ENCODE results near the gene ETNK1.

ETNK1 gene

GRCh38 chr12:22634883-22635282, 9.9 kb downstream of the ETNK1 start:
- DNase-seq (ENCODE audit: low spot score): no peak

DNA sequence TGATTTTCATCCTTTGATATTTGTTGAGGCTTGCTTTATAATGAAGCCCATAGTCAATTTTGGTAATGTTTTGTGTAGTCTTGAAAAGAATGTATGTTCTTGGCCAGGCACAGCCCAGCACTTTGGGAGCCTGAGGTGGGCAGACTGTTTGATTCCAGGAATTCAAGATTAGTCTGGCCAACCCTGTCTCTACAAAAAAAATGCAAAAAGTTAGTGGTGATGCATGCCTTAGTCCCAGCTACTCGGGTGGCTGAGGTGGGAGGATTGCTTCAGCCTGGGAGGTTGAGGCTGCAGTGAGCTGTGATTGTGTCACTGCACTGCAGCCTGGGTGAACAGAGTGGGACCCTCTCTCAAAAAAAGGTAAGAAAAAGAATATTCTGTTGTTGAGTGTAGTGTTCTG, 10.8 kb downstream of the ETNK1 start:
- DNase-seq (ENCODE audit: low spot score): no peak

DNA sequence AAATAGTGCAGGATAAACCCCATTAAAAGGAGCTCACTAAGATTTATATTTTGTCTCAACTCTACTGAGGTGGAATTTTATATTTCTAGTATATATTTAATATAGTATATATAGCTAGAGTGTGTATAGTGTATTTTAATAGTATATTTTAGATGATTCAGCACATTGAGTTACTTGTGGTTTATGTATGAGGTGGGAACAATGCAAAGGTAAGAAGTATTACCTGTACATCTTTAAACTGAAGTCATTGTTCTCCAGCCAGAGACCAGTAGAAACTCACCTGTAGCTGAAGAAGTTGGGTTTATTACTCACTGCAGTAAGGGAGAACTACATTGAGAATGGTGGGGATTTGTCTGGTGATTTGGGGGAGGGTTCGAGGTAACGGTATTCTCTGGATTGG, 15.9 kb downstream of the ETNK1 start:
- no peak for DNase-seq (ENCODE audit: low spot score)

DNA sequence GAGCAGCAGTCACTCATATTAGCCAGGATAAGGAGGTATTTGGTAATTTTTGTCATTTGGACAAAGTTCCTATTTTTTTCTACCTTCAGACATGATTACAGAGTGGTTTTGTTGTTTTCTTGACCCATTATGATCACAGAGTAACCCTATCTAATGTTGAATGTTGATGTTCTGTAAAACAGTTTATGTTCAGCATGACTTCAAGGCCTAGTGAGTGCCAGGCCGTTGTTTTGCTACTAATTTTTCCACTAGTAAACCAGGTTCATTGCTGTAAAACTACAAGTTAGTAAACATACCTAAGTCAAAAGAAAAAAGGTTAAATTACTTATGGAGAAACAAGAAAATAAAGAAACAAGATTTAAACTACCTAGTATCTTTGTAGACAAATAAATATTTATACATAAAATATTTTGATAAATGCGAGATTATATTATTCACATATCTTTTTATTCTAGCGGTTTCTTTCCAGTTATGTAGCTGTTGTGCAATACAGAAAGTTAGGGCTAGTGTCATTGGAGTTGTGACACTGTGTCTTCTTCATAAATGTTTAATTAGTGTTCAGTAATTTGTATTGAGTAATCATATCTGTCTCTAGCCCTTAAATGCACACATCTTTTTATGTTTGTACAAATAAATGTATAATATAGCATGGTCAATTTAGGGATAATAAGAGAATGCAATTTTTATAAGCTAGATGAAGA, 16.5 kb downstream of the ETNK1 start:
- no peak for DNase-seq (ENCODE audit: low spot score)

- DNase-seq (ENCODE audit: low spot score): no peak
Measured at GRCh38 chr12:22648668-22649067, 23.7 kb downstream of the ETNK1 start.

DNA sequence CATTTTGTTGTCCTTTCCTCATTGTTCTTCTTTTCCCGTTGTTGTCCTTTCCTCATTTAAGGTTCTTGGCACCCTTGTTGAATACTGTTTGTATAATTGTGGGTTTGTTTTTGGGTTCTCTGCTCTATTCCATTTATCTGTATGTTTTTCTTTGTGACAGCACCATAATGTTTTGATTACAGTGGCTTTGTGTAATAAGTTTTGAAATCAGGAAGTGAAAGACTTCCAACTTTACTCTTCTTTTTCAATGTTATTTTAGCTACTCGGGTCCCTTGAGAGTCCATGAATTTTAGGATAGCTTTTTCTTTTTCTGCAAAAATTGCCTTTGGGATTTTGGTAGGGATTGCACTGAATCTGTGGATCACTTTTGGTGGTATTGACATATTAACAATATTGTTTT, 28.1 kb downstream of the ETNK1 start:
- no peak for DNase-seq (ENCODE audit: low spot score)

- DNase-seq (ENCODE audit: low spot score): no peak
Measured at GRCh38 chr12:22653791-22654190, 28.8 kb downstream of the ETNK1 start.

GRCh38 chr12:22656376-22656775, 31.4 kb downstream of the ETNK1 start:
- no peak for DNase-seq (ENCODE audit: low spot score)

DNA sequence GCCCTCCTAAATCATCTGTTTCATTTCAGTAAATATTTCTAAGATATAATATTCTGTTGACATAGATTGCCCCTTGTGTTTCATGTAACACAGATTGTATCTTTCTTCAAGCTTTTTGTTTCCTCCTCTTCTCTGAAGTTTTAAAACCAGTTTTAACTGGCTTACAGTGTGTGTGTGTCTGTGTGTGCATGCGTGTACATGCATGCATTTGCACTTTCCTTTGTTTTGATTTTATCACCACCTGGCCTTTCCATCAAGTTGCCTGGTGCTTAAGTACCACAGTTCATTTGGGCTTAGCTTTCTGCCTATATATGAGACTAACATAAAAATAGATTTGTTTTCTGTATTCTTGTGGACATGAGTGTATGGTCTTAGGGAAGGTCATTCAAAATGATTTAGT, 31.9 kb downstream of the ETNK1 start:
- no peak for DNase-seq (ENCODE audit: low spot score)

- no peak for DNase-seq (ENCODE audit: low spot score)
Measured at GRCh38 chr12:22657538-22657937, 32.6 kb downstream of the ETNK1 start.

DNA sequence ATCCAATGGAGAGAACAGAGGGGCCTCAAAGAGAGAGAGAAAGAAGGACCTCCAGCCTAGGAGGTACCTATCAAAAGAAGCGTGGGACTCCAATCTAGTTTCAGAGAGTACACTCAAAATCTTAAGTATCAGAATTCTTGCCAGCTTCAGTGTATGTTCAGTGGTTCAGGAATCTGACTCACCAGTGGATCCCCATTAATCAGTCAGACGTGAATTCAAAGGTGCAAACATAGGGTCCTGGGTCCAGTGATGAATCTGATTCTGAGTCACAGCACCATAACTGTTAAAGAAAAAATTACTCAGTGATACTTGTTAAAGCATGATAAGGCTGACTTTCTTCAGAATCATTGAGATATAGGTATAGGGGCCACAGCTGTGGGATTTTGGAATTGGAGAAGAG, 33.2 kb downstream of the ETNK1 start:
- DNase-seq (ENCODE audit: low spot score): peak; percentile 16

- DNase-seq (ENCODE audit: low spot score): no peak
Measured at GRCh38 chr12:22662356-22662755, 37.4 kb downstream of the ETNK1 start.

- no peak for DNase-seq (ENCODE audit: low spot score)
Measured at GRCh38 chr12:22665476-22665875, 40.5 kb downstream of the ETNK1 start.

DNA sequence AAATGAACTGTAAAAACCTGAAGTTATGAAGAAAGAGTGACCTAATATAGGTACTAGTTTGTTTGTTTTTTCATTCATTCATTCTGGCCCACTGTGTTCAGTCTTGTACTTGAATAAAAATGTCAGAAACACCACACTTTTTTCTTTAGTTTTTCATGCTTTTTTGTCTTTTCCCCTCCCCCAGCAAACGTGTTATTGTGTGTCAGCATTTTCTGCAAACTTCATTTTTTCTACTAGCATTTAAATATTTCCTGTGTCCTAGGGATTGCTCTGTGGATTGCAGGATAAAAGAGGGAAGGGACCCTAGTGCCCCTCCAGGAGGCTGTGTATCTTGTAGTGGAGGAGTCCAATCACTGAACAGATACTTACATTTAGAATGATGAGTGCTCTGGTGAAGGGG, 42.2 kb downstream of the ETNK1 start:
- no peak for DNase-seq (ENCODE audit: low spot score)

GRCh38 chr12:22668441-22668840, 43.5 kb downstream of the ETNK1 start:
- DNase-seq (ENCODE audit: low spot score): no peak

GRCh38 chr12:22670762-22671161, 45.8 kb downstream of the ETNK1 start:
- no peak for DNase-seq (ENCODE audit: low spot score)

DNA sequence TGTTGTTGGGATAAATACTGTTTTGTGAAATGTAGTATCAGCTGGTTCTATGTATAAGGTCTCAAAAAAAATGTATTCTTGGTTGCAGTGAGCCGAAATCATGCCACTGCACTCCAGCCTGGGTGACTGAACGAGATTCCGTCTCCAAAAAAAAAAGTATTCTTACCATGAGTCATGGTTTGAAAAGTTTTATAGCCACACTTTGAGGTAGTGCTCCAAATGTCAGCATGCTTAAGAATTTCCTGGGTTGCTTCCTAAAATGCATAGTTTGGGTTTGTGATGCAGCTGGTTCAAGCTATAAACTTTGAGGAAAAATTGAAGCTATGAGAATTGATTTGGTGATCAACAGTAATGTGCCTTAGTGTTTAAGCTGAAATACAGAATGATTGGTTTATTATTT, 48.0 kb downstream of the ETNK1 start:
- peak; percentile 48 for DNase-seq (ENCODE audit: low spot score)

GRCh38 chr12:22677781-22678574, 53.0 kb downstream of the ETNK1 start:
- no peak for DNase-seq (ENCODE audit: low spot score)

- DNase-seq (ENCODE audit: low spot score): no peak
Measured at GRCh38 chr12:22682663-22683062, 57.7 kb downstream of the ETNK1 start.

DNA sequence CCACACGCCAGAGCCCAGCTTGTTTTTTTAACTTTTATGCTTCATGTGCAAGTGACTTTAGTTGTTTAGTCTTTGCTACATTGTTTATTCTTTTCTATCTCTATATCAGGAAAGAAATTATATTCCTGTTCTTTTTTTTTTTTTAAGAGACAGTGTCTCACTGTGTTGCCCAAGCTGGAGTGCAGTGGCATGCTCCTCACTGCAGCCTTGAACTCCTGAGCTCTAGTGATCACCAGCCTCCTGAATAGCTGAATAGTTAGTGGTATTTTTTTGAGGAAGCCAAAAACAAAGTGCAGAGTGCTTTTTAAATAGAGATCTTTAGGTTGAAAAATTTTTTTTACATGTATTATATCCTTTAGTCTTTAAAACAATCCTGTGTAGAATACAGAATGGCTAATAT, 58.2 kb downstream of the ETNK1 start:
- DNase-seq (ENCODE audit: low spot score): no peak

GRCh38 chr12:22684140-22685118, 59.5 kb downstream of the ETNK1 start:
- no peak for DNase-seq (ENCODE audit: low spot score)

GRCh38 chr12:22686193-22686592, 61.2 kb downstream of the ETNK1 start:
- no peak for DNase-seq (ENCODE audit: low spot score)
